ENCODE measurements around the gene SKIL.
A peak's percentile ranks its signal among the peaks of the same experiment; 100 is the strongest.

SKIL gene

DNA sequence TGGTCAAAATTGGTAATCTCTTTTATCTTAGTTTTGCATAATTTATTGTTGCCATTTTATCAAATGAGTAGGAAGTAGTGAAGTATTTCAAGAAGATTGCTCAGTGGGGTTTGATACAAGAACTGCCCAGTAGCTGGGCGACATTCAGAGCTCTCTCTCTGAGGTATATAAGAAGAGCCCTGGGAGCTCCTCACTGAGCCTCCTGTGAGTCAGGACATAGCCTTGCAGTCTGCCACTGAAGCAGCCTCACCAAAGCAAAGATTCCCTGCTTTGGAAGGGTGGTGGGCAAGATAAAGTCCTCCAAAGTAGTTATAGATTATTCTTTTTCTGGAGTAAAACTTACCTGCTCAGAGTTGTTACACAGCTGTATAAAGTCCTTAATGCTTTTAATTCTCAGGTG lies 26.1 kb downstream of the SKIL start:
- TF ChIP-seq, protein P1, sequence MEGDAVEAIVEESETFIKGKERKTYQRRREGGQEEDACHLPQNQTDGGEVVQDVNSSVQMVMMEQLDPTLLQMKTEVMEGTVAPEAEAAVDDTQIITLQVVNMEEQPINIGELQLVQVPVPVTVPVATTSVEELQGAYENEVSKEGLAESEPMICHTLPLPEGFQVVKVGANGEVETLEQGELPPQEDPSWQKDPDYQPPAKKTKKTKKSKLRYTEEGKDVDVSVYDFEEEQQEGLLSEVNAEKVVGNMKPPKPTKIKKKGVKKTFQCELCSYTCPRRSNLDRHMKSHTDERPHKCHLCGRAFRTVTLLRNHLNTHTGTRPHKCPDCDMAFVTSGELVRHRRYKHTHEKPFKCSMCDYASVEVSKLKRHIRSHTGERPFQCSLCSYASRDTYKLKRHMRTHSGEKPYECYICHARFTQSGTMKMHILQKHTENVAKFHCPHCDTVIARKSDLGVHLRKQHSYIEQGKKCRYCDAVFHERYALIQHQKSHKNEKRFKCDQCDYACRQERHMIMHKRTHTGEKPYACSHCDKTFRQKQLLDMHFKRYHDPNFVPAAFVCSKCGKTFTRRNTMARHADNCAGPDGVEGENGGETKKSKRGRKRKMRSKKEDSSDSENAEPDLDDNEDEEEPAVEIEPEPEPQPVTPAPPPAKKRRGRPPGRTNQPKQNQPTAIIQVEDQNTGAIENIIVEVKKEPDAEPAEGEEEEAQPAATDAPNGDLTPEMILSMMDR (conservative IDR thresholded peaks at IDR 0.05): no peak
- TF ChIP-seq ZFX (IDR thresholded peaks at IDR 0.05): no peak
- no peak overlapping the region for H3K27ac ChIP-seq

DNA sequence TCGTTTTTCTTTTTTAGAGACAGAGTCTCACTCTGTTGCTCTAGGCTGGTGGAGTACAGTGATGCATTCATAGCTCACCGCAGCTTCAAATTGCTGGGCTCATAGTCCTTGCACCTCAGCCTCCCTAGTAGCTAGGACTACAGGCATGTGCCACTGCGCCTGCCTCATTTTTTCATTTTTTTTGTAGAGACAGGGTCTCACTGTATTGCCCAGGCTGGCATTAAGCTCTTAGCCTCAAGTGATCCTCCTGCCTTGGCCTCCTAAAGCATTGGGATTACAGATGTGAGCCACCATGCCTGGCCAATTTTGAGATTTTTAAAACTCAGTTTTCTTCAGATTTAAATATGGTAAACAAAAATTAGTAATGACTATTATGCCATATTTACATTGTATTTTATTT lies 29.0 kb downstream of the SKIL start:
- no peak for TF ChIP-seq ZFX (IDR thresholded peaks at IDR 0.05)
- TF ChIP-seq, protein P1 (conservative IDR thresholded peaks at IDR 0.05): no peak
- H3K27ac ChIP-seq: no peak overlapping the region

DNA sequence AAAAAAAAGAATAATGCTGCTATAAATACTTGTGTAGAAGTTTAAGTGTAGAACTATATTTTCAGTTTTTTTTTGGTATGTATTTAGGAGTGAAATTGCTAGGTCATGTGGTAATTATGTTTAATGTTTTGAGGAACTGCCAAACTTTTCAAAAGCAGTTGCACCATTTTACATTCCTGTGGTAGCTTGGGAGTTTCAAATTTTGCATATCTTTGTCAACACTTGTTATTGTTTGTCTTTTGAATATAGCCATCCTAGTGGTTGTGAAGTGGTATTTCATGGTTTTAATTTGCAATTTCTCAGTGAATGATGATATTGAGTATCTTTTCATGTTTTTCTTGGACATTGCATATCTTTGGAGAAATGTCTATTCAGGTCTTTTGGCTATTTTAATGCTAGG lies 30.4 kb downstream of the SKIL start:
- no peak for TF ChIP-seq ZFX (IDR thresholded peaks at IDR 0.05)
- TF ChIP-seq, protein P1 (conservative IDR thresholded peaks at IDR 0.05): no peak; the same call in 1 of the 2 replicates
- H3K27ac ChIP-seq: no peak overlapping the region

DNA sequence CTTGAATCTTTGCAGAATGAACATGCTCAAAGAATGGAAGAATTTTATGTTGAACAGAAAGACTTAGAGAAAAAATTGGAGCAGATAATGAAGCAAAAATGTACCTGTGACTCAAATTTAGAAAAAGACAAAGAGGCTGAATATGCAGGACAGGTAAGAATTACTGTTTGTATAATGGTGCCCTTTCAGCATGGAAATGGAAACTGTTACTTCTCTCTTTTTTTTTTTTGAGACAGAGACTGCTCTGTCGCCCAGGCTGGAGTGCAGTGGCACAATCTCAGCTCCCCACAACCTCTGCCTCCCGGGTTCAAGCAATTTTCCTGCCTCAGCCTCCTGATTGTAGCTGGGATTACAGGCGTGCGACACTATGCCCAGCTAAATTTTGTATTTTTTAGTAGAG lies 33.6 kb downstream of the SKIL start:
- TF ChIP-seq ZFX (IDR thresholded peaks at IDR 0.05): no peak
- TF ChIP-seq, protein P1 (conservative IDR thresholded peaks at IDR 0.05): no peak
- H3K27ac ChIP-seq: no peak overlapping the region

DNA sequence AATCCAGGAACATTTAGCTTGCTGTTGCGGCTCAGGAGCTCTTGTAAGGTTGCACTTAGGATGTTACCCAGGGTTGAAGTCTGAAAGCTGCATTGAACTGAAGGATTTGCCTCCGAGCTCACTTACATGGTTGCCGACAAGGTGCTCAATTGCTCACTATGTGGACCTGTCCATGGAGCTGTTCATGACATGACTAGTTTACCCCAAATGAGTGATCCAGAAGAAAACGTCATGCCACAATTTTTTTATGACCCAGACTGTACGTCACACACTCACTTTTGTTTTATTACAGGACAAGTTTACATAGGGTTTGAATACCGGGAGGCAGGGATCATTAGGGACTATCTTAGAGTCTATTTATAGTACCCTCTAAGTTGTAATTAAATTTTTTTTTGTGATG lies 40.2 kb downstream of the SKIL start:
- TF ChIP-seq ZFX (IDR thresholded peaks at IDR 0.05): no peak
- TF ChIP-seq, protein P1 (conservative IDR thresholded peaks at IDR 0.05): no peak
- no peak overlapping the region for H3K27ac ChIP-seq

DNA sequence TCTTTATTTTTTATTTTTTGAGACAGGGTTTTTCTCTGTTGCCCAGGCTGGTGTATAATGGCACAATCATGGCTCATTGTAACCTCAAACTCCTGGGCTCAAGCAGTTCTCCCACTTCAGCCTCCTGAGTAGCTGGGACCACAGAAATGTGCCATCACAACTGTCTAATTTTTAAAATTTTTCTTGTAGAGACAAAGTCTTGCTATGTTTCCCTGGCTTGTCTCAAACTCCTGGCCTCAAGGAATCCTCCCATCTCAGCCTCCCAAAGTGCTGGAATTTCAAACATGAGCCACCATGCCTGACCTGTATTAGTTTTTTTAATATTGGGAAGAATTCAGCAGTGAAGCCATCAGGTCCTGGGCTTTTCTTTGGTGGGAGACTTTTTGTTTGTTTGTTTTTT lies 47.6 kb downstream of the SKIL start:
- no peak overlapping the region for H3K27ac ChIP-seq
- TF ChIP-seq ZFX (IDR thresholded peaks at IDR 0.05): no peak
- TF ChIP-seq, protein P1 (conservative IDR thresholded peaks at IDR 0.05): no peak

DNA sequence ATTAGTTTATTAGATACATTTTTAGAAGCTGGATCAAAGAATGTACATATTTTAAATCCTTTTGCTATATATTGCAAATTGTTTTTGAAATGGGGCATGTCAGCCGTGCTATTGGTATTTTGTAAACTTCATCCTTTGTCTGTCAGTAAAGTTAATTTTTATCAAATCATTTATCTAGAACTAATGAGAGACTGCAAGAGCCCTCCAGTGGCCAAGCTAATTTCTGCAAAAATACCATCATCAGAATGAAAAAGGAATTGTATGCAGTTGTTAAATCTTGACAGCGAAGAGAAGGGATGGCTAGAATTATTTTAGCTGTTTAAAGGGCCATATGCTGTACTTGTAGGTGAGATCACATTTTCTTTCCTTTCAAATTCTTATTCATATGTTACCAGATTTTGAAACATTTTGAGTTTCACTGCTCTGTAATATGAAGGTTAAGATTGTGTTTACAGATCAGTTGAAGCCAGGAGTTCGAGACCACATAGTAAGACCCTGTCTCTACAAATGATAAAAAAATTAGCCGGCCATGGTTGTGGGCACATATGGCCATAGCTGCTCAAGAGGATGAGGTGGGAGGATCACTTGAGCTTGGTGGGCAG lies 53.0 kb downstream of the SKIL start:
- H3K27ac ChIP-seq: no peak overlapping the region
- TF ChIP-seq, protein P1 (conservative IDR thresholded peaks at IDR 0.05): peak; percentile 89
- no peak for TF ChIP-seq ZFX (IDR thresholded peaks at IDR 0.05)

All from C4-2B (cell line).